GM21529 (cell line): ENCODE measurements around the gene TRANK1.

Experiments
- ATAC-seq: cut with Tn5 transposase; IDR thresholded peaks from one replicate; pipeline ENCODE4 v1.9.1; 2021; ENCODE audit not compliant: unreplicated experiment

Gene TRANK1

GRCh38 chr3:36859494-36859893 is 85.4 kb downstream of the TRANK1 start:
- no peak for ATAC-seq

GRCh38 chr3:36852071-36852470 is 92.8 kb downstream of the TRANK1 start:
- ATAC-seq: no peak

GRCh38 chr3:36850743-36851142 is 94.1 kb downstream of the TRANK1 start:
- ATAC-seq: no peak

GRCh38 chr3:36846406-36846805 is 98.4 kb downstream of the TRANK1 start:
- ATAC-seq: no peak

GRCh38 chr3:36843065-36844051 is 101.5 kb downstream of the TRANK1 start:
- peak; percentile 64 for ATAC-seq

- no peak for ATAC-seq
These were observed 102.6 kb downstream of the TRANK1 start for GRCh38 chr3:36842275-36842674.

GRCh38 chr3:36840453-36840921 is 104.4 kb downstream of the TRANK1 start:
- ATAC-seq: no peak

GRCh38 chr3:36837089-36837488 is 107.8 kb downstream of the TRANK1 start:
- no peak for ATAC-seq

GRCh38 chr3:36833160-36833814 is 111.6 kb downstream of the TRANK1 start:
- ATAC-seq: no peak

- ATAC-seq: no peak
These were observed 112.4 kb downstream of the TRANK1 start for GRCh38 chr3:36832406-36832805.

- ATAC-seq: no peak
These were observed 117.7 kb downstream of the TRANK1 start for GRCh38 chr3:36827133-36827532.

GRCh38 chr3:36826240-36826639 is 118.6 kb downstream of the TRANK1 start:
- ATAC-seq: no peak

- ATAC-seq: no peak
These were observed 120.4 kb downstream of the TRANK1 start for GRCh38 chr3:36824443-36824842.

- no peak for ATAC-seq
These were observed 121.0 kb downstream of the TRANK1 start for GRCh38 chr3:36823806-36824205.

GRCh38 chr3:36820083-36820482 is 124.8 kb downstream of the TRANK1 start:
- ATAC-seq: no peak

- no peak for ATAC-seq
These were observed 126.9 kb downstream of the TRANK1 start for GRCh38 chr3:36817806-36818533.

GRCh38 chr3:36815375-36815774 is 129.5 kb downstream of the TRANK1 start:
- no peak for ATAC-seq

GRCh38 chr3:36814776-36815175 is 130.1 kb downstream of the TRANK1 start:
- ATAC-seq: no peak

- ATAC-seq: no peak
These were observed 130.7 kb downstream of the TRANK1 start for GRCh38 chr3:36814066-36814717.

- ATAC-seq: no peak
These were observed 131.5 kb downstream of the TRANK1 start for GRCh38 chr3:36813305-36813704.

- ATAC-seq: no peak
These were observed 132.6 kb downstream of the TRANK1 start for GRCh38 chr3:36812240-36812639.
